RKO (cell line): ENCODE measurements around the gene DENND5A.
"Not testable (repeated sequence)": the region's sequence is repeated elsewhere in the genome, so short reads cannot be mapped to it uniquely, and the experiment has no call there.

ENCODE experiments used
- DNase-seq: peaks from one replicate; pipeline ENCODE4 v3.0.0-alpha.2; 2016; ENCODE audit warnings: low spot score

DENND5A gene

GRCh38 chr11:9138612-9139579 is 126.3 kb downstream of the DENND5A start:
- DNase-seq = peak; percentile 87

GRCh38 chr11:9138133-9138453 is 127.1 kb downstream of the DENND5A start:
- no peak for DNase-seq

GRCh38 chr11:9137293-9138132 is 127.6 kb downstream of the DENND5A start:
- peak; percentile 57 for DNase-seq

- DNase-seq = no peak
Observed at GRCh38 chr11:9136741-9137140, 128.4 kb downstream of the DENND5A start.

GRCh38 chr11:9133956-9134355 is 131.2 kb downstream of the DENND5A start:
- no peak for DNase-seq

GRCh38 chr11:9132203-9132878 is 132.8 kb downstream of the DENND5A start:
- peak; percentile 17 for DNase-seq

GRCh38 chr11:9130297-9130696 is 134.9 kb downstream of the DENND5A start:
- DNase-seq = no peak

- no peak for DNase-seq
Observed at GRCh38 chr11:9126636-9127035, 138.5 kb downstream of the DENND5A start.

- DNase-seq = no peak
Observed at GRCh38 chr11:9125185-9125886, 139.8 kb downstream of the DENND5A start.

- DNase-seq = no peak
Observed at GRCh38 chr11:9123595-9124304, 141.4 kb downstream of the DENND5A start.

- DNase-seq = no peak
Observed at GRCh38 chr11:9121469-9121796, 143.7 kb downstream of the DENND5A start.

- no peak for DNase-seq
Observed at GRCh38 chr11:9120664-9121468, 144.3 kb downstream of the DENND5A start.

GRCh38 chr11:9118277-9118676 is 146.9 kb downstream of the DENND5A start:
- no peak for DNase-seq

GRCh38 chr11:9112075-9112474 is 153.1 kb downstream of the DENND5A start:
- DNase-seq = no peak

- no peak for DNase-seq
Observed at GRCh38 chr11:9109858-9110731, 155.1 kb downstream of the DENND5A start.

- DNase-seq = no peak
Observed at GRCh38 chr11:9104580-9104979, 160.6 kb downstream of the DENND5A start.

GRCh38 chr11:9103542-9104276 is 161.4 kb downstream of the DENND5A start:
- no peak for DNase-seq

- DNase-seq = no peak
Observed at GRCh38 chr11:9099617-9100016, 165.5 kb downstream of the DENND5A start.

GRCh38 chr11:9098455-9098854 is 166.7 kb downstream of the DENND5A start:
- DNase-seq = not testable (repeated sequence)
